Measurements from ENCODE around the gene CNFN.
A peak's percentile ranks its signal among the peaks of the same experiment; 100 is the strongest.

Gene CNFN

GRCh38 chr19:42375415-42376176, 14.5 kb downstream of the CNFN start:
- no peak for DNase-seq (ENCODE audit: low spot score)

GRCh38 chr19:42374826-42375376, 15.2 kb downstream of the CNFN start:
- DNase-seq (ENCODE audit: low spot score) = no peak

- DNase-seq (ENCODE audit: low spot score) = no peak
Measured at GRCh38 chr19:42370626-42371175, 19.4 kb downstream of the CNFN start.

GRCh38 chr19:42370068-42370520, 20.0 kb downstream of the CNFN start:
- no peak for DNase-seq (ENCODE audit: low spot score)

GRCh38 chr19:42369433-42370067, 20.5 kb downstream of the CNFN start:
- no peak for DNase-seq (ENCODE audit: low spot score)

GRCh38 chr19:42368765-42369164, 21.3 kb downstream of the CNFN start:
- DNase-seq (ENCODE audit: low spot score) = no peak

- no peak for DNase-seq (ENCODE audit: low spot score)
Measured at GRCh38 chr19:42368360-42368759, 21.7 kb downstream of the CNFN start.

GRCh38 chr19:42367929-42368328, 22.2 kb downstream of the CNFN start:
- DNase-seq (ENCODE audit: low spot score) = no peak

GRCh38 chr19:42366673-42367072, 23.4 kb downstream of the CNFN start:
- no peak for DNase-seq (ENCODE audit: low spot score)

GRCh38 chr19:42363614-42364346, 26.3 kb downstream of the CNFN start:
- peak; percentile 62 for DNase-seq (ENCODE audit: low spot score)

GRCh38 chr19:42362891-42363440, 27.1 kb downstream of the CNFN start:
- no peak for DNase-seq (ENCODE audit: low spot score)

- no peak for DNase-seq (ENCODE audit: low spot score)
Measured at GRCh38 chr19:42362342-42362741, 27.8 kb downstream of the CNFN start.

GRCh38 chr19:42361545-42361910, 28.6 kb downstream of the CNFN start:
- no peak for DNase-seq (ENCODE audit: low spot score)

GRCh38 chr19:42360787-42361544, 29.1 kb downstream of the CNFN start:
- DNase-seq (ENCODE audit: low spot score) = no peak

GRCh38 chr19:42357290-42357689, 32.8 kb downstream of the CNFN start:
- no peak for DNase-seq (ENCODE audit: low spot score)

GRCh38 chr19:42356686-42357085, 33.4 kb downstream of the CNFN start:
- no peak for DNase-seq (ENCODE audit: low spot score)

GRCh38 chr19:42355896-42356295, 34.2 kb downstream of the CNFN start:
- no peak for DNase-seq (ENCODE audit: low spot score)

- no peak for DNase-seq (ENCODE audit: low spot score)
Measured at GRCh38 chr19:42353341-42354015, 36.6 kb downstream of the CNFN start.

- no peak for DNase-seq (ENCODE audit: low spot score)
Measured at GRCh38 chr19:42352301-42353259, 37.5 kb downstream of the CNFN start.
